Erythroblast (primary cell): ENCODE data around the gene MS4A6A.
A peak's percentile ranks its signal among the peaks of the same experiment; 100 is the strongest.
"Not testable (repeated sequence)": the region's sequence is repeated elsewhere in the genome, so short reads cannot be mapped to it uniquely, and the experiment has no call there.

ENCODE experiments used
- DNase-seq, 2 experiments: peaks; one replicate each; lab custom pipeline; 2025; lab: John Stamatoyannopoulos, UW
- GATA1 ChIP-seq: IDR thresholded peaks from 2 replicates; pipeline ENCODE4 v1.6.1; 2011; ENCODE audit warnings: low read depth, mild to moderate bottlenecking, control low read depth, low read length, moderate library complexity
- POLR2A ChIP-seq: IDR thresholded peaks from 2 replicates; pipeline ENCODE4 v1.6.1; 2011; ENCODE audit warnings: mild to moderate bottlenecking, low read length

The MS4A6A gene

GRCh38 chr11:60129853-60130252, 53.0 kb downstream of the MS4A6A start:
- peak; percentile 16 to 23 for DNase-seq
- TF ChIP-seq POLR2A (no peak), GATA1 (no peak)

DNA sequence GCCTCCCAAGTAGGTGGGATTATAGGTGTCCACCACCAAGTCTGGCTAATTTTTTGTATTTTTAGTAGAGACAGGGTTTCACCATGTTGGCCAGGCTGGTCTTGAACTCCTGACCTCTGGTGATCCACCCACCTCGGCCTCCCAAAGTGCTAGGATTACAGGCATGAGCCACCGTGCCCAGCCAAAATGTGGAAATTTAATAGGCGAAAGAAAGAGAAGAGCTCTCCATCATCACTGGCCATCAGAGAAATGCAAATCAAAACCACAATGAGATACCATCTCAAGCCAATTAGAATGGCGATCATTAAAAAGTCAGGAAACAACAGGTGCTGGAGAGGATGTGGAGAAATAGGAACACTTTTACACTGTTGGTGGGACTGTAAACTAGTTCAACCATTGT, 54.0 kb downstream of the MS4A6A start:
- not testable (repeated sequence) for DNase-seq

- TF ChIP-seq GATA1 (no peak), POLR2A (no peak)
- DNase-seq, result no peak
Observed at GRCh38 chr11:60128376-60128775, 54.5 kb downstream of the MS4A6A start.

- TF ChIP-seq GATA1 (no peak), POLR2A (peak; percentile 20)
- peak; percentile 72 for DNase-seq
Observed at GRCh38 chr11:60127311-60127811, 55.5 kb downstream of the MS4A6A start.

DNA sequence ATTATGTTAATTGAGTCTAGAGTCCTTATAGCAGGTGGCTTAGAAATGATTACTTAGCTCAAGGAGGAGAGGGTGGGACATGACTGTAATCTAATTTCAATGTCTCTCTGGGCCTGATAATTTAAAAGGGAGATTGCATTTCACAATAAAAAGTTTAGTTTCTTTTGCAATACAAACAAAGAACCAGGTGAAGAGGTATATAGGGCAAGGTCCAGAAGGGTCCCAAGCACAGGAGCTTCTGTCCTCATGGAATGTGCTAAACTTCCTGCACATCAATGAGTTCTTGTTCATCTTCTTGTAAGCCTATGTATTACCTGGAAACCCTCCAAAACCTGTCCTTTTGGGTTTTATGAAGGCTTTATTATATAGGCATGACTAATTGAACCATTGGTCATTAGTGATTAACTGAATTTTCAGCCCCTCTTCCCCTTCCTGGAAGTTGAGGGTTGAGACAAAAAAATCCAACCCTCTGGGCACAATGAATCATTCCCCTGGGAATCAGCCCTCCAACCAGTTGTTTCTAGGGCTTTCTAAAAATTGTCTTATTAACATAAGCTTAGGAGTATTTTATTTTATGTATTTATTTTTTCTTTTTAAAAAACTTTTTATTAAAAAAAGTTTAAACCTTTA, 56.8 kb downstream of the MS4A6A start:
- peak; percentile 31 to 38 for DNase-seq
- TF ChIP-seq POLR2A (no peak), GATA1 (no peak)

GRCh38 chr11:60124802-60125432, 58.0 kb downstream of the MS4A6A start:
- no peak for TF ChIP-seq POLR2A
- TF ChIP-seq GATA1, result no peak
- peak in 1 of 2 experiments; percentile 12 for DNase-seq
